Esophagus squamous epithelium (tissue), 4 donors: ENCODE measurements around the gene SPEF2.

Source experiments
- POLR2A ChIP-seq, 4 donors: fragments of 450-650 bp; IDR thresholded peaks; one replicate each; pipeline ENCODE4 v1.6.1; 2017; ENCODE audit warnings: antibody characterized with exemption in 4 of 4, mild to moderate bottlenecking in 4 of 4, moderate library complexity in 3 of 4
- TF ChIP-seq, protein P1 (sequence below), 6 experiments: fragments of 450-650 bp in 4 of 6; fragments of 200-600 bp in 2 of 6; sonication (generic) in 2 of 6; IDR thresholded peaks; one replicate each; pipeline ENCODE4 v1.5.1; 2016 to 2019; ENCODE audit warnings: antibody characterized with exemption in 6 of 6, mild to moderate bottlenecking in 4 of 6, moderate library complexity in 4 of 6

DNA sequence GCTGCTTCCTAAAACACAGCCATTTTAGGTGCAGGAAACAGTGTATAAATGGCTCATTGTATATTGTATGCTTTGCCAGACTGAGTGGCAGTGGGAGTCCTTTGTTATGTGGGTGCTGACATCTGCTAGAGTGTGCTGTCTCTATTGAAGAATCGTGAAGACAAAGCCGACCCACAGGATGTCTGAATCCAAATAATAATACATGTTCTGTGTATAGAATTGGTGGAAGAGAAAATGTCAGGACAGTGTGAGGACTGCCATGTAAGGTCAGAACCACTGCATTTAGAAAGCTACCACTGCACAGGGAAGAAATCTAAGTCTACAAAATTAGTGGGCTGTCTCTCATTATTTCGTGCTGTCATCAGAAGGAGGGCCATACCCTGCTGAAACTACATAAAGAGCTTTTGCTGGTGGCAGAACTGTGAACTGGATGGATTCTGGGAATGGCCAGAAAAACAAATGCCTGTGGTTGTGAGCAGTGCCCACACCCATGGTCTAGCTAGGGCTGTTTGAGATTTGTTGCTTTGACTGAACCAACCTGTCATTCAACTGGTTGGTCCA lies 241.5 kb downstream of the SPEF2 start:
- TF ChIP-seq, protein P1, sequence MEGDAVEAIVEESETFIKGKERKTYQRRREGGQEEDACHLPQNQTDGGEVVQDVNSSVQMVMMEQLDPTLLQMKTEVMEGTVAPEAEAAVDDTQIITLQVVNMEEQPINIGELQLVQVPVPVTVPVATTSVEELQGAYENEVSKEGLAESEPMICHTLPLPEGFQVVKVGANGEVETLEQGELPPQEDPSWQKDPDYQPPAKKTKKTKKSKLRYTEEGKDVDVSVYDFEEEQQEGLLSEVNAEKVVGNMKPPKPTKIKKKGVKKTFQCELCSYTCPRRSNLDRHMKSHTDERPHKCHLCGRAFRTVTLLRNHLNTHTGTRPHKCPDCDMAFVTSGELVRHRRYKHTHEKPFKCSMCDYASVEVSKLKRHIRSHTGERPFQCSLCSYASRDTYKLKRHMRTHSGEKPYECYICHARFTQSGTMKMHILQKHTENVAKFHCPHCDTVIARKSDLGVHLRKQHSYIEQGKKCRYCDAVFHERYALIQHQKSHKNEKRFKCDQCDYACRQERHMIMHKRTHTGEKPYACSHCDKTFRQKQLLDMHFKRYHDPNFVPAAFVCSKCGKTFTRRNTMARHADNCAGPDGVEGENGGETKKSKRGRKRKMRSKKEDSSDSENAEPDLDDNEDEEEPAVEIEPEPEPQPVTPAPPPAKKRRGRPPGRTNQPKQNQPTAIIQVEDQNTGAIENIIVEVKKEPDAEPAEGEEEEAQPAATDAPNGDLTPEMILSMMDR (IDR thresholded peaks at IDR 0.05), result no peak
- no peak for TF ChIP-seq POLR2A (IDR thresholded peaks at IDR 0.05)
